K562 (cell line): Measurements from ENCODE around the gene LY6G6C. TPM values are rescaled to one million over a fixed set of nuclear protein-coding genes. Genes with fewer than 3 reads are reported as not detected.
A peak's percentile ranks its signal among the peaks of the same experiment; 100 is the strongest.

Source experiments
- ATAC-seq: fragments of 200-7000 bp; cut with Tn5 transposase; 3 replicates; pipeline ENCODE4 v1.9.1; 2020; ENCODE audit warnings: moderate library complexity
- BruUV-seq: library from RNA; stranded (reverse); fragments of 400-500 nt; replicated peaks from 2 replicates; lab custom pipeline; 2021; lab: Mats Ljungman, UMichigan
- CTCF ChIA-PET: fragments of 300-600 bp; formaldehyde crosslinking; extraction: SDS; loops from one replicate; lab custom pipeline; 2021; ENCODE audit warnings: low intra/inter-chr PET ratio; lab: Yijun Ruan, JAX
- POLR2A ChIA-PET: fragments of 300-600, 350-650 bp; sonication (Branson Sonifier 250); formaldehyde crosslinking; extraction: SDS; loops from one replicate; lab custom pipeline; 2021; ENCODE audit warnings: antibody characterized with exemption, inconsistent platforms; lab: Yijun Ruan, JAX
- DNase-seq, 4 experiments: peaks; one replicate each; pipeline versions ENCODE4 v3.0.0 to v3.0.0-alpha.2; 2011 to 2018; ENCODE audit warnings: low spot score in 3 of 4, mixed read lengths in 3 of 4; ENCODE audit errors: extremely low read depth in 1 of 4
- FAIRE-seq: peaks from 2 replicates; lab custom pipeline; 2011; peaks lifted over from hg19 to GRCh38; lab: Jason Lieb, UNC
- H2AFZ ChIP-seq: 2 replicates; pipeline ENCODE4 v1.6.0; 2011; ENCODE audit warnings: low read depth, low read length, control low read depth, inconsistent platforms
- H3K27ac ChIP-seq: fragments of 200-600 bp; 3 replicates; pipeline ENCODE4 v1.8.0; 2011; ENCODE audit warnings: low read depth, mild to moderate bottlenecking, control low read depth, inconsistent platforms, low read length, moderate library complexity, mixed read lengths; ENCODE audit errors: extremely low read depth
- H3K27me3 ChIP-seq, 2 experiments: fragments of 300-600 bp in 1 of 2; 2 replicates in 1 of 2; 3 replicates in 1 of 2; pipeline versions ENCODE4 v1.6.0 to v1.8.0; 2011; ENCODE audit warnings: inconsistent platforms in 2 of 2, low read length in 2 of 2, mild to moderate bottlenecking in 1 of 2, mixed read lengths in 1 of 2, moderate library complexity in 1 of 2; ENCODE audit not compliant: control insufficient read depth in 2 of 2, insufficient read depth in 2 of 2
- H3K36me3 ChIP-seq: fragments of 300-600 bp; 3 replicates; pipeline ENCODE4 v1.8.0; 2011; ENCODE audit warnings: mild to moderate bottlenecking, low read length, inconsistent platforms; ENCODE audit not compliant: control insufficient read depth, insufficient read depth
- H3K4me1 ChIP-seq, 2 experiments: fragments of 200-600 bp in 1 of 2; replicated peaks in 1 of 2; 2 replicates in 1 of 2; 3 replicates in 1 of 2; pipeline versions ENCODE4 v1.5.1 to v1.8.0; 2011; ENCODE audit warnings: inconsistent platforms in 2 of 2, low read length in 2 of 2, mild to moderate bottlenecking in 1 of 2, mixed read lengths in 1 of 2, moderate library complexity in 1 of 2; ENCODE audit not compliant: control insufficient read depth in 2 of 2, insufficient read depth in 2 of 2
- H3K4me2 ChIP-seq: 2 replicates; pipeline ENCODE4 v1.6.1; 2011; ENCODE audit warnings: low read length, control low read depth, inconsistent platforms, mixed read lengths; ENCODE audit not compliant: insufficient read depth
- H3K4me3 ChIP-seq: fragments of 200-600 bp; sonication (generic), shearing (Covaris generic); 2 replicates; pipeline ENCODE4 v1.5.1; 2016; ENCODE audit warnings: control low read depth, inconsistent platforms
- H3K79me2 ChIP-seq: fragments of 200-600 bp; 3 replicates; pipeline ENCODE4 v1.8.0; 2011; ENCODE audit warnings: low read length, inconsistent platforms; ENCODE audit not compliant: control insufficient read depth, insufficient read depth
- H3K9ac ChIP-seq, 2 experiments: 2 replicates each; pipeline versions ENCODE4 v1.6.0 to v1.6.1; 2011; ENCODE audit warnings: low read depth in 2 of 2, low read length in 2 of 2, control low read depth in 1 of 2, inconsistent platforms in 1 of 2, mild to moderate bottlenecking in 1 of 2, mixed read lengths in 1 of 2; ENCODE audit not compliant: insufficient read depth in 1 of 2
- H3K9me1 ChIP-seq: one replicate; pipeline ENCODE4 v1.6.0; 2011; ENCODE audit warnings: inconsistent platforms, mild to moderate bottlenecking, low read length, moderate library complexity; ENCODE audit not compliant: control insufficient read depth, insufficient read depth
- H3K9me3 ChIP-seq: replicated peaks from 2 replicates; pipeline ENCODE4 v1.5.1; 2011; ENCODE audit warnings: low read depth, low read length, inconsistent platforms; ENCODE audit not compliant: control insufficient read depth, insufficient read depth
- H4K20me1 ChIP-seq: replicated peaks from 2 replicates; pipeline ENCODE4 v1.6.1; 2011; ENCODE audit warnings: low read length, inconsistent platforms, mixed read lengths; ENCODE audit not compliant: control insufficient read depth, insufficient read depth
- EGR1 ChIP-seq: fragments of 450-650 bp; conservative IDR thresholded peaks from 2 replicates; pipeline ENCODE4 v1.6.1; 2017; ENCODE audit warnings: mild to moderate bottlenecking
- FOXK1 ChIP-seq: sonication (generic); formaldehyde crosslinking; IDR thresholded peaks from 2 replicates; pipeline ENCODE4 v1.8.0; 2022; ENCODE audit warnings: missing genetic modification reagents, mild to moderate bottlenecking, borderline replicate concordance
- LEF1 ChIP-seq: fragments of 450-650 bp; IDR thresholded peaks from 2 replicates; pipeline ENCODE4 v1.6.1; 2016; ENCODE audit warnings: mild to moderate bottlenecking
- MECOM ChIP-seq: fragments of 250-450 bp; sonication (Bioruptor Pico); IDR thresholded peaks from 2 replicates; pipeline ENCODE4 v1.8.0; 2022; ENCODE audit warnings: inconsistent platforms
- MYNN ChIP-seq, 2 experiments: sonication (generic); formaldehyde crosslinking in 1 of 2; IDR thresholded peaks; 2 replicates each; pipeline versions ENCODE4 v1.5.0 to v1.6.1; 2016 to 2020; ENCODE audit warnings: antibody characterized with exemption in 1 of 2, missing genetic modification reagents in 1 of 2
- NFIC ChIP-seq: fragments of 450-650 bp; IDR thresholded peaks from 2 replicates; pipeline ENCODE4 v1.6.1; 2017; ENCODE audit warnings: mild to moderate bottlenecking, inconsistent platforms
- SMARCE1 ChIP-seq: fragments of 450-650 bp; IDR thresholded peaks from 2 replicates; pipeline ENCODE4 v1.7.1; 2016; ENCODE audit warnings: mild to moderate bottlenecking
- SUPT5H ChIP-seq: fragments of 450-650 bp; IDR thresholded peaks from 2 replicates; pipeline ENCODE4 v1.6.1; 2016
- WGBS: fragments of 100-300 bp; shearing (Covaris generic); methylation state at CpG from one replicate; pipeline ENCODE4 v1.1.6; 2016; ENCODE audit warnings: low coverage, mixed read lengths; ENCODE audit not compliant: insufficient coverage; ENCODE audit errors: missing lambda C conversion rate; 5-methylcytosine and 5-hydroxymethylcytosine counted together
- in situ Hi-C: fragments of 300-500 bp; cut with MboI; formaldehyde crosslinking; loops from 4 replicates; pipeline ENCODE4 v1.15.0; 2018; ENCODE audit warnings: inconsistent platforms, mixed read lengths
- intact Hi-C: fragments of 100-400 bp; cut with micrococcal nuclease; formaldehyde crosslinking; loops from 2 replicates; pipeline ENCODE4 v1.14.2; 2022
- polyA plus RNA-seq, 8 experiments: library from polyadenylated mRNA; depleted of rRNA in 4 of 8; stranded (reverse) in 5 of 8; unstranded in 3 of 8; fragments of >200 nt; fragmentation: Nextera tagmentation in 2 of 8; fragmentation: Illumina TruSeq in 1 of 8; extraction: Ambion mirVana in 2 of 8; extraction: Trizol in 1 of 8; gene quantifications; 2 replicates each; pipeline versions ENCODE4 v1.2.1 to v1.2.3, GENCODE V29; 2011 to 2014; ENCODE audit warnings: inconsistent platforms in 1 of 8, missing spikeins in 1 of 8
- total RNA-seq, 7 experiments: library from RNA; depleted of rRNA in 6 of 7; stranded (reverse); fragments of >200 nt in 6 of 7; fragmentation: Illumina TruSeq in 2 of 7; extraction: Trizol in 2 of 7; gene quantifications; 2 replicates each; pipeline versions ENCODE4 v1.2.1 to v1.2.3, GENCODE V29; 2011 to 2021; ENCODE audit warnings: low replicate concordance in 1 of 7
- TF ChIP-seq, protein P1 (sequence below): conservative IDR thresholded peaks from 2 replicates; pipeline ENCODE4 v1.6.1; 2011; ENCODE audit warnings: low read depth, mild to moderate bottlenecking, low read length; ENCODE audit not compliant: control insufficient read depth
- TF ChIP-seq, protein P2 (sequence below): sonication (generic); formaldehyde crosslinking; IDR thresholded peaks from 2 replicates; pipeline ENCODE4 v1.8.1; 2023; ENCODE audit warnings: mild to moderate bottlenecking, missing genetic modification reagents, moderate library complexity
- TF ChIP-seq, protein P3 (sequence below): sonication (generic); formaldehyde crosslinking; IDR thresholded peaks from 2 replicates; pipeline ENCODE4 v1.8.0; 2022; ENCODE audit warnings: missing genetic modification reagents, mild to moderate bottlenecking, moderate library complexity, borderline replicate concordance
- TF ChIP-seq, protein P4 (sequence below), 2 experiments: fragments of 450-650 bp; IDR thresholded peaks; 2 replicates each; pipeline ENCODE4 v1.6.1; 2018; ENCODE audit warnings: mild to moderate bottlenecking in 2 of 2, low read depth in 1 of 2; ENCODE audit not compliant: partially characterized antibody in 2 of 2

LY6G6C gene
- total and polyA plus RNA-seq, 9 of the 15 experiments (the other 6 are each of a cell fraction or from before 2014, with no cell fraction given), result 0.06 to 0.20 TPM; not detected in 7

DNA sequence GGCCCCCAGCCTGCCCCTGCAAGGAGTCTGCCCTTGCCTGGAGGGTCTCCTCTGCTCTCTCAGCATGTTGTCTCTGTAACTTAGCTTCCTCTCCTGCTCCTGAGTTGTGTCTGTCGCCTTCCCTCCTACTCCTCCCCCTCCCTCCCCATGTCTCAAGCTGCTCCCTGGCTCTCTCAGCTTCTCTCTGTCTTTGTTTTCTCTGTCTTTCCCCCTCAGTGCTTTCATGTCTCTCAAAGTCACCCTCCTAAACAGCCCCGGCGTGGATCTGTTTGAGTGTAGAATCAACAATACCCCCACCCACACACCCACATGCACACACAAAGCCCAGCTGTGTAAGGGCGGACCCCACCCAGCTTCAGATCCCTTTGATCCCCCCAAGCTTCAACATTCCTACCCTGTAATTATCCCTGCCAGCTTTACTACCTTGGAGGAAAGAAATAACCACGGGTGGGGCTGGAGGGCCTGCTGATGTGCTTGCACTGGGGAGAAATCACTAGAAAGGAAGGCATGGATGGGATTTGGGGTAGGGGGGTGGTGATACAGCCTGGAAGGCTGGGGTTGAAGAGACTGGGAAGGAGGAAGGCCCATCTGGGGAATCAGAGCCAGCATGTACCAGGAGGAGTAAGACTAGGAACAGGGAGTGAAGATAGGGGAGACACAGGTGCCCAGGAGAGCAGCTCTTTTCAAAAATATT is 7.4 kb downstream of the LY6G6C start:
- ChIA-PET CTCF (no interaction called here), POLR2A (interaction anchor here (0.6 to 12.4 kb wide), 13 partner anchors 11 to 1132 kb away, joined by 3 to 223 read pairs (median 5); partner anchors contain the start of genes ABHD16A, BAG6, DDAH2 and HSPA1B)
- TF ChIP-seq MYNN (IDR thresholded peaks at IDR 0.05), result no peak
- TF ChIP-seq MYNN (CRISPR knock-in tag; IDR thresholded peaks at IDR 0.05), result no peak
- TF ChIP-seq, protein P1, sequence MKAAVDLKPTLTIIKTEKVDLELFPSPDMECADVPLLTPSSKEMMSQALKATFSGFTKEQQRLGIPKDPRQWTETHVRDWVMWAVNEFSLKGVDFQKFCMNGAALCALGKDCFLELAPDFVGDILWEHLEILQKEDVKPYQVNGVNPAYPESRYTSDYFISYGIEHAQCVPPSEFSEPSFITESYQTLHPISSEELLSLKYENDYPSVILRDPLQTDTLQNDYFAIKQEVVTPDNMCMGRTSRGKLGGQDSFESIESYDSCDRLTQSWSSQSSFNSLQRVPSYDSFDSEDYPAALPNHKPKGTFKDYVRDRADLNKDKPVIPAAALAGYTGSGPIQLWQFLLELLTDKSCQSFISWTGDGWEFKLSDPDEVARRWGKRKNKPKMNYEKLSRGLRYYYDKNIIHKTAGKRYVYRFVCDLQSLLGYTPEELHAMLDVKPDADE, result 0 out of 2 replicates have a peak, but pooled peaks have one; percentile 46
- TF ChIP-seq SUPT5H, result no peak
- peak; percentile 43 for TF ChIP-seq EGR1
- TF ChIP-seq, protein P2, sequence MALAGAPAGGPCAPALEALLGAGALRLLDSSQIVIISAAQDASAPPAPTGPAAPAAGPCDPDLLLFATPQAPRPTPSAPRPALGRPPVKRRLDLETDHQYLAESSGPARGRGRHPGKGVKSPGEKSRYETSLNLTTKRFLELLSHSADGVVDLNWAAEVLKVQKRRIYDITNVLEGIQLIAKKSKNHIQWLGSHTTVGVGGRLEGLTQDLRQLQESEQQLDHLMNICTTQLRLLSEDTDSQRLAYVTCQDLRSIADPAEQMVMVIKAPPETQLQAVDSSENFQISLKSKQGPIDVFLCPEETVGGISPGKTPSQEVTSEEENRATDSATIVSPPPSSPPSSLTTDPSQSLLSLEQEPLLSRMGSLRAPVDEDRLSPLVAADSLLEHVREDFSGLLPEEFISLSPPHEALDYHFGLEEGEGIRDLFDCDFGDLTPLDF (CRISPR knock-in tag), result no peak
- TF ChIP-seq SMARCE1, result 0 out of 2 replicates have a peak, but pooled peaks have one; percentile 34
- TF ChIP-seq, protein P3, sequence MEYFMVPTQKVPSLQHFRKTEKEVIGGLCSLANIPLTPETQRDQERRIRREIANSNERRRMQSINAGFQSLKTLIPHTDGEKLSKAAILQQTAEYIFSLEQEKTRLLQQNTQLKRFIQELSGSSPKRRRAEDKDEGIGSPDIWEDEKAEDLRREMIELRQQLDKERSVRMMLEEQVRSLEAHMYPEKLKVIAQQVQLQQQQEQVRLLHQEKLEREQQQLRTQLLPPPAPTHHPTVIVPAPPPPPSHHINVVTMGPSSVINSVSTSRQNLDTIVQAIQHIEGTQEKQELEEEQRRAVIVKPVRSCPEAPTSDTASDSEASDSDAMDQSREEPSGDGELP (CRISPR knock-in tag), result peak; percentile 8; the same call in 1 of the 2 replicates
- TF ChIP-seq LEF1, result peak; percentile 28; the same call in 1 of the 2 replicates
- no peak for TF ChIP-seq NFIC
- no peak for TF ChIP-seq MECOM
- TF ChIP-seq, protein P4, sequence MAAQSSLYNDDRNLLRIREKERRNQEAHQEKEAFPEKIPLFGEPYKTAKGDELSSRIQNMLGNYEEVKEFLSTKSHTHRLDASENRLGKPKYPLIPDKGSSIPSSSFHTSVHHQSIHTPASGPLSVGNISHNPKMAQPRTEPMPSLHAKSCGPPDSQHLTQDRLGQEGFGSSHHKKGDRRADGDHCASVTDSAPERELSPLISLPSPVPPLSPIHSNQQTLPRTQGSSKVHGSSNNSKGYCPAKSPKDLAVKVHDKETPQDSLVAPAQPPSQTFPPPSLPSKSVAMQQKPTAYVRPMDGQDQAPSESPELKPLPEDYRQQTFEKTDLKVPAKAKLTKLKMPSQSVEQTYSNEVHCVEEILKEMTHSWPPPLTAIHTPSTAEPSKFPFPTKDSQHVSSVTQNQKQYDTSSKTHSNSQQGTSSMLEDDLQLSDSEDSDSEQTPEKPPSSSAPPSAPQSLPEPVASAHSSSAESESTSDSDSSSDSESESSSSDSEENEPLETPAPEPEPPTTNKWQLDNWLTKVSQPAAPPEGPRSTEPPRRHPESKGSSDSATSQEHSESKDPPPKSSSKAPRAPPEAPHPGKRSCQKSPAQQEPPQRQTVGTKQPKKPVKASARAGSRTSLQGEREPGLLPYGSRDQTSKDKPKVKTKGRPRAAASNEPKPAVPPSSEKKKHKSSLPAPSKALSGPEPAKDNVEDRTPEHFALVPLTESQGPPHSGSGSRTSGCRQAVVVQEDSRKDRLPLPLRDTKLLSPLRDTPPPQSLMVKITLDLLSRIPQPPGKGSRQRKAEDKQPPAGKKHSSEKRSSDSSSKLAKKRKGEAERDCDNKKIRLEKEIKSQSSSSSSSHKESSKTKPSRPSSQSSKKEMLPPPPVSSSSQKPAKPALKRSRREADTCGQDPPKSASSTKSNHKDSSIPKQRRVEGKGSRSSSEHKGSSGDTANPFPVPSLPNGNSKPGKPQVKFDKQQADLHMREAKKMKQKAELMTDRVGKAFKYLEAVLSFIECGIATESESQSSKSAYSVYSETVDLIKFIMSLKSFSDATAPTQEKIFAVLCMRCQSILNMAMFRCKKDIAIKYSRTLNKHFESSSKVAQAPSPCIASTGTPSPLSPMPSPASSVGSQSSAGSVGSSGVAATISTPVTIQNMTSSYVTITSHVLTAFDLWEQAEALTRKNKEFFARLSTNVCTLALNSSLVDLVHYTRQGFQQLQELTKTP (IDR thresholded peaks at IDR 0.05; ENCODE audit: low read depth in 1 of 2, partially characterized antibody in 2 of 2), result peak in 1 of 2 experiments; percentile 25
- no peak for TF ChIP-seq FOXK1
- WGBS, result 32% methylated on average over 5 of the region's 5 CpGs
- no peaks in the 10 kb centered on the region for H3K9me3 ChIP-seq
- FAIRE-seq, result no peak
- intact Hi-C loops (no loop called here), in situ Hi-C loops (no loop called here)
- no peak overlapping the region for H3K27ac ChIP-seq
- no peak overlapping the region for H3K4me3 ChIP-seq
- BruUV-seq, result no TSS peak
- no peak overlapping the region for H3K4me2 ChIP-seq
- no peaks in the 10 kb centered on the region for H4K20me1 ChIP-seq
- H3K36me3 ChIP-seq, result no peaks in the 10 kb centered on the region
- peak overlapping the region in 1 of 2 experiments; percentile 81; a peak in 2 of 4 replicates for H3K9ac ChIP-seq
- DNase-seq, result no peak
- peak; percentile 8; the same call in 2 of the 3 replicates for ATAC-seq
- no peaks in the 10 kb centered on the region for H3K9me1 ChIP-seq
- H3K4me1 ChIP-seq, result peaks cover 31 to 46% of the 10 kb centered on the region in 2 experiments
- H3K79me2 ChIP-seq, result no peaks in the 10 kb centered on the region
- H3K27me3 ChIP-seq, result no peaks in the 10 kb centered on the region
- H2AFZ ChIP-seq, result peak overlapping the region; percentile 49
